T47D (cell line): ENCODE measurements around the gene MGMT.

Experiments
- DNase-seq, 2 experiments: peaks; one replicate each; pipeline versions ENCODE4 v3.0.0 to v3.0.0-alpha.2; 2011 to 2012; ENCODE audit warnings: low read depth in 1 of 2, low spot score in 1 of 2
- JUND ChIP-seq: IDR thresholded peaks from 2 replicates; pipeline ENCODE4 v1.6.1; 2012; ENCODE audit warnings: low read depth
- in situ Hi-C: cut with HindIII; loops from 2 replicates; pipeline ENCODE4 v1.10.0; 2016; ENCODE audit warnings: low sequenced_read_pairs, low pct_unique_long_range_greater_than_20kb

MGMT gene

DNA sequence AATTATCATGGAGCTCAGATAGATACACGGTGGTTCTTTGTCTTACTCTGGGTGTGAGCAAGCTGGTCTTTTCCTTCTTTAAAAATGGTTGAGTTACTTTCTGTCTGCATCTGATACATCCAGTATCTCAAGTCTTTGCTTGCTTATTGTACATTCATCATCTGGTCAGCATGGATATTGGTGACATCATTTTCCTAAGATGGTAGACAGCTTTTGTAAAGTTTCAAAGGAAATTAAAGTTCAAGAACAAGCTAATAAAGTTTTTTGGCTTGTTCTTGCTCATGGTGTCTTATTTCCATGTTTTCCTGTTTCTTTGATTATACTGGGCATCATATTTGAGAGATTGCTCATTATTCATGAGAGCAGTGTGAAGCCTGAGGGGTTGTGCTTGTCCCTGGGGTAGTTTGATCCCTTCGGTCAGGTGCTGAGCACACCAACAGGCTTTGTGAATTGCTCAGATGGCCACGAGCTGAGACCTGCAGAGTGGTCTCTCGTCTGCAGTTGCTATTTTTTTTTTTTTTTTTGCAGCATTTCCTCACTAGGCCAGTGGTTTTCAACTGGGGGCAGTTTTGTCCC, 38.5 kb downstream of the MGMT start:
- no peak for DNase-seq
- in situ Hi-C loops = no loop called here
- TF ChIP-seq JUND = no peak

DNA sequence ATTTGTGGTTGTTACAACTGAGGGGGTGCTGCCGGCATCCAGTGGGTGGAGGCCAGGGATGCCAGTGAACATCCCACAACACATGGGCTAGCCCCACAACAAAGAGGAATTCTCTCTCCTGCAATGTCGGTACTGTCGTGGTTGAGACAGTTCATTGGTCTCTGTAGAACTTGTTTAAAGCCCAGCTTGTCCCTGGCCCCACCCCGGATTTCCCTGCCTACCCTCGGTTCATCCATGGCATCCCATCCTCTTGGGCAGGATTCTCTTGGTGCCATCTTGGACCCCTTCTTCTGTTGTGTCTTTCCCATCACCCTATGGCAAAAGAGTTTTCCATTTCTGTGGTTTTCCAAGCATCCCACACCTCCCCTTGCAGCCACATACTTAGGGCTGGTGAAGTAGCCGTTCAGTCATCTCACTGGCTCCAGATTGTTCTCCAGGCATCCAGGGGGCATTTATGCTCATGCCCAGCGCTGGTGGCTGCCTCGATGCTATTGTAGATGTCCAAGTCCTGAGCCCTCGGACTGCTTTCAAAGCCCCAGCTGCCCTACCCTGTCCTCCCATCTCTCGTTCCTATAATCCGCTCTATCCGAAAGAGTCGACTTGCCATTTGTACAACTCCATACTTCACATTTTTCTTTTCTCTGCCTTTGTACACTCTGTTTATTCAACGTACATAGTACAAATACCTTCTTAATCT, 39.2 kb downstream of the MGMT start:
- DNase-seq = no peak
- in situ Hi-C loops = no loop called here
- no peak for TF ChIP-seq JUND

DNA sequence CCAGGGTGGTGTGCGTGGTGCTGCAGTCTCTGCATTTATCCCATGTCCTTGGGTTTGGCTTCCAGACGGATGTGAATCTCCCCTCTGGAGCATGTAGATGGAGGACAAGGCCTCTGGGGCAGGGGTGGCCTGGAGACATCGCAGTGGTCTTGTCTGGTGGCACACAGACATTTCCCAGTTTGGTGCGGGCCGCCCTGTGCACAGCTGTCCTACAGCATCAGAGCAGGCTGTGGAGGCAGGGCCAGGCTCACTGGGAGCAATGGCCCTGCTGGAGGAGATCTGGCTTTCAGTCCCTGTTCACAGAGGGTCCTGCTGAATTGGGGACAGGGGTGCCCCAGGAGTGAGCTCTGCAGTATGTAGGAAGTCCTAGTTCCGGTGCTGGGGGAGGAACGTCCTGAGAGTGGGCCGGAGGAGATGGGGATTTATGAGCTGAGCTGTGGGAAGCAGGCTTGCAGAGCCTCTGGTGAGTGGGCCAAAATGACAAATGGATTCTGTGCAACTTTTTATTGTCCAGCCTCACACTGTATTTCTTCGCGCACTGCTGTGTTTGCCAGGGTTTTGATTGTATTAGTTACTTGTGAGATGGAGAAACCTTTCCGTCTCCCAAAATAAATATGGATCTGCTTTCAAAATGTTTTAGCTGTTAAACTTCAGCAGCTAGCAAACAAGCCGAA, 40.3 kb downstream of the MGMT start:
- no peak for DNase-seq
- no peak for TF ChIP-seq JUND
- in situ Hi-C loops = no loop called here

DNA sequence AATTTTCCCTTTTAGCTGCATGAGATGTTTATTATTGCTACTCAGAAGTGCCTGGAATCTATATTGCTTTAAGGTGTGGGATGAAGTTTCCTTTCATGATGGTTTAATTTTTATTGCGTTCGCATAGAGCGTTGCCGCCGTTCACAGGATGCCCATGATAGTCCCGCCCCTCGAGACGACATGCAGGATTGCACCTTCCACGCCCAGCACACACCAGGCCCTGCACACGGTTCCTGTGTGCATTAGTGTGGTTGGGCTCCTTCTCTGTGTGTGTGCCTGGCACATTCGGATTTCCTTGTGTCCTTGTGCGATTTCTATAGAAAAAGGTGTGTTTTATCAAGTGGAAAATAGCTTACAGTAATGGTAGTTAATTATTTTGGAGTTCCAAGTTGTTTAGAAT, 42.1 kb downstream of the MGMT start:
- no peak for DNase-seq
- no peak for TF ChIP-seq JUND
- in situ Hi-C loops = no loop called here

DNA sequence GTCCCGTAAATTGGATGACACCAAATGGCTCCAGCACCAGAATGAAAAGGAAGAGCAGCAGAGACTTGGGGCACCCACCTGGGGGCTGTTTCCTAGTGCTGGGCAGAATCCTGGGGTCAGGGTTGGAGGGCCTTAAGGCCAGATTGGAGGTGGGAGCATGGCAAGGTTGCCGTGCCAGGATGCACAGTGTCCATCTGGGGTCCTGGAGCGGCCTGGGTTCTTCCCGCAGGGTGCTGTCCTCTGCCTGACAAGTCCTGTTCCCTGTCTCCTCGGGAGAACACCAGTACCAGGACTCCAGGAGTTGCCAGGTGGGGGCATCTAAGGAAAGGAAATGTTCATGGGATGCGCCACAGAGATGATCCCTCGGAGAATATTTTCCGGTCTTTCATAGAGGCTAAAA, 42.8 kb downstream of the MGMT start:
- TF ChIP-seq JUND = no peak
- in situ Hi-C loops = no loop called here
- no peak for DNase-seq

DNA sequence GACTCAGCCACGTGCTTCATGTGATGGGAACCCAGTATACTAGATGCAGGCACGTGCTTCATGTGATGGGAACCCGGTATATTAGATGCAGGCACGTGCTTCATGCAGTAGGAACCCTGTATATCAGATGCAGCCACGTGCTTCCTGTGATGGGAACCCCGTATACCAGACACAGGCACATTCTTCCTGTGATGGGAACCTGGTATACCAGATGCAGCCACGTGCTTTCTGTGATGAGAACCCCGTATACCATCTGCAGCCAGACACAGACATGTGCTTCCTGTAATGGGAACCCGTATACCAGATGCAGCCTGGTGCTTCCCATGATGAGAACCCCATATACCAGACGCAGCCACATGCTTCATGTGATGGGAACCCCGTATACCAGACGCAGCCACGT, 44.0 kb downstream of the MGMT start:
- no peak for TF ChIP-seq JUND
- in situ Hi-C loops = no loop called here
- DNase-seq = no peak

DNA sequence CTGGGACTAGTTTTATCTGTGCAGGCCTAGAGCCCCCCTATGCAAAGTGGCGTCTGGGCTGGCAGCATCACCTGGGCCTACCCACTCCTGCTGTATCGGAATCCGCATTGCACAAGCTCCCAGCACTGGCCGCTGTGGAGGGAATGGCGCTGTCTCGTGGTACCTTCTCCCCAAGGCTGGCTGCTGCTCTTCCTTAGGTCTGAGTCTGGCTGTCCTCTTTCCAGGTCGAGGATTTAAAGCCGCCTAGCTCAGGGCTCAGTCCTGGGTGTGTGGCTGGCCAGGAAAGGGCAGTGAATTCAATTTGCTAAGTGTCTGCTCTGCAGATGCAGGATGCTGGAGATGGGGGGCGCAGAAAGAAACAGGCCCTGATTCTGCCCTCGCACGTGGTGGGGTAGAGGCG, 44.7 kb downstream of the MGMT start:
- no peak for DNase-seq
- no peak for TF ChIP-seq JUND
- in situ Hi-C loops = no loop called here

DNA sequence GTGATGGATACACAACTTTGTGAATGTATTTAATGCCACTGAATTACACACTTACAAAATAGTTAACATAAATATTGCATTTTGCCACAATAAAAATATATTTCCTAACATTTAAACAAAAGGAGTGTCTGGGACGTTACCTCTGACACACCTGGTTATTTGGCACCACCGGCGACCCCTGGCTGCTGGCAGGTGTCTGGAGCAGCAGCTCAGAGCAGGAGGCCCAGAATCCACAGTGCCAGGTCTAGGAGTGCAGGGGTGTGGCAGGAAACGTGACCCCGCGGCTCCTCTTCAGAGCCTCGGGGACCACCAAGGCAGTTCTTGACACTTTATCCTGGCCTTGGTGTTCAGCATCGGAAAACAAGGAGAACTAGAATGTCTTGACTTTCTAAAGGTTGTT, 46.3 kb downstream of the MGMT start:
- TF ChIP-seq JUND = no peak
- in situ Hi-C loops = no loop called here
- no peak for DNase-seq

DNA sequence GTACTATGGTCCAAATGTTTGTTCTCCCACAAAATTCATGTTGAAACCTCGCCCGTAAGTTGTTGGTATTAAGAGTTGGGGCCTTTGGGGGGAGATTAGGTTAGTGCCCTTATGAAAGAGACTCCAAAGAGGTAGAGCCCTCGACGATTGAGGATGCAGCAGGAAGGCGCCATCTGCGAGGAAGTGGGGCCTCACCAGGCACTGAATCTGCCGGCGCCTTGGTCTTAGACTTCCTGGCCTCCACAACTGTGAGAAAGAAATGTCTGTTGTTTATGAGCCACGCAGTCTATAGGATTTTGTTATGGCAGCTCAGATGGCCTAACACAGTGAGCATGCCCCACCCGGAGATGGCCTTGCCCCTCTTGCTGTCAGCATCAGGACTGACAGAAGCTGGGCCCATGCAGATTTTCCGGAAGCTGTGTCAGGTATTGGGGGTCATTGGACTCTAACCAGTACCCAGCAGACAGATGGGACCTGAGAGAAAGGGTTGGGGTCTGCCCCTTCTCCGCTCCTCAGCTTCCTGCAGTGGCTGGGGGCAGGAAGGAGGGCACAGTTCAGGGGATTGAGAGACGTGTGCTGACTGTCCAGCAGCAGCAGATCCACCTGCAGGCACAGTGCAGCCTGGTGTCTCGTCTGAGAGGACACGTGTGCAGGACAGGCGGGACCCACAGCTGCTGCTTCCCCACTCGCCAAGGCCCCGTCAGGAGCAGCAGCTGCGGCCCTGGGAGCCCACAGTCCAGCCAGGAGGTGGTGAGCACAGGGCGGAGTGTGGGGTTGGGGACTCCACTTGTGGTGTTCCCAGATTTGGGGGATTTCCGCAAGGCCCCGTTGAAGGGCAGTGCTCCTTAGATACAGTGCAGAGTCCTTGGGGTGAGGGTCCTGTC, 47.8 kb downstream of the MGMT start:
- no peak for TF ChIP-seq JUND
- in situ Hi-C loops = no loop called here
- no peak for DNase-seq

DNA sequence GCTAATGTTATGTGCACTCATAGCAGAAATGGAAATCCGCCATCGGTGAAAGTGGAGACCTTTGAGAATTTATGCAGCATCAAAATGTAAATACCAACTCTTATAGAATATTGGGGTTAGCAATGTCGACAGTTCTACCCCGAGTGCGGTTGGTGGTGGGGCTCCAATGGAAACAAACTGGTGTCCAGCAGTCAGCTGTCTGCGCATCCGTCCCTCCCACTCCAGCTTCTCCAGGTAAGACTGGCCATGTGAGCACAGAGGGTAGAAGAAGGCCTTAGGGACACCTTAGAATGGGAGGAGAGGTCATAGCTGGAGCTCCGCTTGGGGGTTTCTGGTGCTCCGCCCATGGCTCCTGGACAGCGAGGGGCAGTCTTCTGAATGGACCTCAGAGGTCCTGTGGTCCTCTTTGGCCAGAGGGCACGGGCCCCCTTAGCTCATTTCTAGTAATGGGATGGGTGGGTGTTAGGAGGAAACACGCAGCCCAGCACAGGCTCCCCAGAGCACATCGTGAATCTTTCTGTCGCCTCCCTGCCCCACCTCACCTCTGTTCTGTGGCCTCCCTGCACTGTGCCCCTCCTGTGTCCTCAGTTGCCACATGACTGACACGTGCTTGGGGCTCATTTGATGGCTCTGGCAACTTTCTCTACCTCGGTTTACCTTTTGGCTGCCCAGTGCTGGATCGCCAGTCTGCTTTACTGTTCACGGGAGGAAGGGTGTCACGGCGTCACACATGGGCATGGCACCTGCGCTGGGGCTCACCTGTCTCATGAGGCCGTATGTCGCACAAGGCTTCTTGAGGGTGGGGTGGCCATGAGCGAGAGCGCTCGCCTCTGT, 50.0 kb downstream of the MGMT start:
- in situ Hi-C loops = no loop called here
- DNase-seq = no peak
- TF ChIP-seq JUND = no peak

DNA sequence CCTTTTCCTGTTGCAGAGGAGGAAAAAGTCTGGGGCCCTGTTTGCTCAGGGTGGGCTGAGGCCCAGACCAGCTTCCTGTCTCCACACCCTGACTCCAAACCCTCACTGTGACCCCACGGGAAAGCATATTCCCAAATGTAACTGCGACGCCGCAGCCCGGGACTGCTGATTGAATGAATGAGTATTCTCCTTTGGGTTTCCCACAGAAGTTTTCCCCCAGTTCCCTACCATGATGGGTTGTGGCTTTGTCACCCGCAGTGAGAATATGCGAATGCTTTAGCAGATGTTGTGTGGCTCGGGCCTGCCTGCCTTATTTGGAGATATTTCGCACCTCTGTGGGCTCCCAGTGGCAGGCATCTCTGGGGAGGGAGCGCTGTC, 50.6 kb downstream of the MGMT start:
- no peak for DNase-seq
- in situ Hi-C loops = no loop called here
- TF ChIP-seq JUND = no peak

DNA sequence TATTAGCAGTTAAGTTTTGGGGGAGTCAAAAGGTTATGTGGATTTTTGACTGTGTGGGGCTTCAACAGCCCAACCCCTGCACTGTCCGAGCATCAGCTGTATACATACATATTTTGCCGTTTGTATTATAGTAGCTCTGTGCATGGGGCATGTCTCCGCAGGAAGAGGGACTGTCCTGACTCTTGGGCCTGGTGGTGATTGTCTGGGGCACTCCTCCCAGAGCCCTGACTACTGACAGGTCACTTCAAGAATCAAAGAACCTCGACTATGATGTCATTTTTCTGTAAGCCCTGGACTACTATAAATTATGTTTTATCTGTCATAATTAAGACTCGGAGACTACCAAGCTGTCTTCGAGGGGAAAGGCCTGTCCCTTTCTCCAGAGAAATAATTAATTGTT, 51.8 kb downstream of the MGMT start:
- TF ChIP-seq JUND = no peak
- in situ Hi-C loops = no loop called here
- DNase-seq = no peak
